A549 (cell line): ENCODE results near the gene ILK. TPM values are rescaled to one million over a fixed set of nuclear protein-coding genes. Genes with fewer than 3 reads are reported as not detected.

Experiments
- ATOH8 ChIP-seq: fragments of 250-450 bp; sonication (Bioruptor Pico); IDR thresholded peaks from 2 replicates; pipeline ENCODE4 v1.5.0; 2020; ENCODE audit warnings: low read depth, mild to moderate bottlenecking, moderate library complexity
- CBX8 ChIP-seq: fragments of 200-600 bp; sonication (generic); IDR thresholded peaks from 2 replicates; pipeline ENCODE4 v1.6.1; 2016
- CEBPB ChIP-seq, 2 experiments: fragments of >200 bp in 1 of 2; sonication (Bioruptor Twin) in 1 of 2; formaldehyde crosslinking in 1 of 2; IDR thresholded peaks; 2 replicates each; pipeline ENCODE4 v1.6.1; 2012 to 2016
- CHD4 ChIP-seq: fragments of 200-600 bp; sonication (generic); IDR thresholded peaks from 2 replicates; pipeline ENCODE4 v1.6.1; 2016; ENCODE audit warnings: antibody characterized with exemption, mild to moderate bottlenecking, borderline replicate concordance
- CTCF ChIP-seq: fragments of >200 bp; sonication (Bioruptor Twin); formaldehyde crosslinking; IDR thresholded peaks from 3 replicates; pipeline ENCODE4 v1.5.1; 2016
- EHF ChIP-seq: fragments of 250-450 bp; sonication (Bioruptor Pico); IDR thresholded peaks from 2 replicates; pipeline ENCODE4 v1.5.0; 2020; ENCODE audit warnings: mild to moderate bottlenecking
- EP300 ChIP-seq, 2 experiments: fragments of >200 bp; sonication (Bioruptor Twin); formaldehyde crosslinking; IDR thresholded peaks; 2 replicates in 1 of 2; 3 replicates in 1 of 2; pipeline ENCODE4 v1.6.1; 2016 to 2017
- ESRRA ChIP-seq: fragments of 150-350 bp; IDR thresholded peaks from 2 replicates; pipeline ENCODE4 v1.6.1; 2014; ENCODE audit warnings: mild to moderate bottlenecking, low read length, borderline replicate concordance
- FOSL2 ChIP-seq, 2 experiments: fragments of 450-650 bp in 1 of 2; fragments of >200 bp in 1 of 2; sonication (Bioruptor Twin) in 1 of 2; formaldehyde crosslinking; IDR thresholded peaks; 2 replicates each; pipeline versions ENCODE4 v1.5.0 to v1.6.1; 2016 to 2020; ENCODE audit warnings: mild to moderate bottlenecking in 1 of 2, moderate library complexity in 1 of 2
- GATA3 ChIP-seq: IDR thresholded peaks from 2 replicates; pipeline ENCODE4 v1.6.1; 2012; ENCODE audit warnings: borderline replicate concordance
- HDAC2 ChIP-seq: fragments of 200-600 bp; sonication (generic); IDR thresholded peaks from 2 replicates; pipeline ENCODE4 v1.6.1; 2016
- HEYL ChIP-seq: fragments of 250-450 bp; sonication (Bioruptor Pico); IDR thresholded peaks from 2 replicates; pipeline ENCODE4 v1.8.0; 2021; ENCODE audit warnings: mild to moderate bottlenecking, moderate library complexity
- HOXA7 ChIP-seq: fragments of 250-450 bp; sonication (Bioruptor Pico); IDR thresholded peaks from 2 replicates; pipeline ENCODE4 v1.5.0; 2020; ENCODE audit warnings: mild to moderate bottlenecking, moderate library complexity
- HOXB5 ChIP-seq: fragments of 250-450 bp; sonication (Bioruptor Pico); IDR thresholded peaks from 2 replicates; pipeline ENCODE4 v1.5.0; 2020; ENCODE audit warnings: mild to moderate bottlenecking, moderate library complexity
- JUN ChIP-seq, 2 experiments: fragments of >200 bp; sonication (Bioruptor Twin); formaldehyde crosslinking; IDR thresholded peaks; 2 replicates in 1 of 2; 3 replicates in 1 of 2; pipeline ENCODE4 v1.6.1; 2016 to 2017
- JUNB ChIP-seq: fragments of >200 bp; sonication (Bioruptor Twin); formaldehyde crosslinking; IDR thresholded peaks from 2 replicates; pipeline ENCODE4 v1.6.1; 2016
- MYC ChIP-seq: IDR thresholded peaks from 2 replicates; pipeline ENCODE4 v1.6.1; 2012; ENCODE audit warnings: mild to moderate bottlenecking, inconsistent platforms, low read length, improper control_type of control experiment, borderline replicate concordance
- NFE2L2 ChIP-seq: fragments of 150-350 bp; conservative IDR thresholded peaks from 2 replicates; pipeline ENCODE4 v1.6.1; 2014; ENCODE audit warnings: low read length
- PHF8 ChIP-seq: fragments of 200-600 bp; sonication (generic); IDR thresholded peaks from 2 replicates; pipeline ENCODE4 v1.6.1; 2016; ENCODE audit warnings: low read depth, mild to moderate bottlenecking, antibody characterized with exemption, moderate library complexity, borderline replicate concordance
- POLR2AphosphoS2 ChIP-seq: conservative IDR thresholded peaks from 2 replicates; pipeline ENCODE4 v1.6.1; 2012; ENCODE audit warnings: low read length, improper control_type of control experiment, inconsistent platforms
- RAD21 ChIP-seq, 2 experiments: fragments of >200 bp in 1 of 2; sonication (Bioruptor Twin) in 1 of 2; formaldehyde crosslinking in 1 of 2; IDR thresholded peaks in 1 of 2; conservative IDR thresholded peaks in 1 of 2; 2 replicates in 1 of 2; 3 replicates in 1 of 2; pipeline ENCODE4 v1.6.1; 2012 to 2018; ENCODE audit warnings: inconsistent platforms in 1 of 2
- RARB ChIP-seq: fragments of 250-450 bp; sonication (Bioruptor Pico); IDR thresholded peaks from 2 replicates; pipeline ENCODE4 v1.8.0; 2021; ENCODE audit warnings: mild to moderate bottlenecking, moderate library complexity
- RCOR1 ChIP-seq: fragments of 150-350 bp; IDR thresholded peaks from 2 replicates; pipeline ENCODE4 v1.6.1; 2014; ENCODE audit warnings: antibody characterized with exemption, low read length, low read depth
- RFX5 ChIP-seq: fragments of 450-650 bp; IDR thresholded peaks from 2 replicates; pipeline ENCODE4 v1.7.1; 2014; ENCODE audit warnings: antibody characterized with exemption, mild to moderate bottlenecking, moderate library complexity
- RNF2 ChIP-seq: fragments of 200-600 bp; sonication (generic); IDR thresholded peaks from 2 replicates; pipeline ENCODE4 v1.6.1; 2016; ENCODE audit warnings: low read depth, mild to moderate bottlenecking, antibody characterized with exemption, moderate library complexity, borderline replicate concordance
- TFCP2L1 ChIP-seq: fragments of 250-450 bp; sonication (Bioruptor Pico); IDR thresholded peaks from 2 replicates; pipeline ENCODE4 v1.5.0; 2021; ENCODE audit warnings: mild to moderate bottlenecking
- TP53 ChIP-seq: fragments of 250-450 bp; sonication (Bioruptor Pico); IDR thresholded peaks from 2 replicates; pipeline ENCODE4 v1.5.0; 2021; ENCODE audit warnings: mild to moderate bottlenecking, moderate library complexity
- USF2 ChIP-seq: fragments of 450-650 bp; IDR thresholded peaks from 2 replicates; pipeline ENCODE4 v1.6.1; 2014; ENCODE audit warnings: antibody characterized with exemption
- ZC3H11A ChIP-seq: fragments of 450-650 bp; IDR thresholded peaks from 2 replicates; pipeline ENCODE4 v1.6.1; 2014; ENCODE audit warnings: antibody characterized with exemption, mild to moderate bottlenecking
- ZFP36 ChIP-seq: fragments of 450-650 bp; IDR thresholded peaks from 2 replicates; pipeline ENCODE4 v1.6.1; 2014; ENCODE audit warnings: borderline replicate concordance; ENCODE audit not compliant: partially characterized antibody
- ZSCAN20 ChIP-seq: fragments of 250-450 bp; sonication (Bioruptor Pico); IDR thresholded peaks from 2 replicates; pipeline ENCODE4 v1.8.0; 2022; ENCODE audit warnings: mild to moderate bottlenecking, moderate library complexity
- polyA plus RNA-seq, 4 experiments: library from polyadenylated mRNA; depleted of rRNA in 3 of 4; stranded (reverse); fragments of >200 nt; fragmentation: RNase III in 1 of 4; extraction: RNeasy Plus Mini Kit Qiagen cat#74134 plus additional on column Dnase treatment in 1 of 4; gene quantifications; 2 replicates in 3 of 4; 3 replicates in 1 of 4; pipeline ENCODE4 v1.2.3, GENCODE V29; 2011 to 2017
- TF ChIP-seq, protein P1 (sequence below): IDR thresholded peaks from 2 replicates; pipeline ENCODE4 v1.6.1; 2012
- TF ChIP-seq, protein P2 (sequence below): fragments of >200 bp; sonication (Bioruptor Twin); formaldehyde crosslinking; IDR thresholded peaks from 3 replicates; pipeline ENCODE4 v1.6.1; 2016
- TF ChIP-seq, protein P3 (sequence below): IDR thresholded peaks from 2 replicates; pipeline ENCODE4 v1.6.1; 2012
- TF ChIP-seq, protein P4 (sequence below): fragments of 150-350 bp; IDR thresholded peaks from 2 replicates; pipeline ENCODE4 v1.6.1; 2014; ENCODE audit warnings: low read depth, mild to moderate bottlenecking, low read length

The ILK gene
- polyA plus RNA-seq, 2 of the 4 experiments (the other 2 are of a cell fraction): 108 to 109 TPM

GRCh38 chr11:6612213-6613041 is 8.9 kb downstream of the ILK start, which contains the start of gene TAF10 (continued):
- TF ChIP-seq TP53 (CRISPR knock-in tag): no peak; the same call in 1 of the 2 replicates
- TF ChIP-seq RFX5: peak; percentile 78; the same call in 1 of the 2 replicates
- TF ChIP-seq JUNB: no peak
- TF ChIP-seq, protein P1, sequence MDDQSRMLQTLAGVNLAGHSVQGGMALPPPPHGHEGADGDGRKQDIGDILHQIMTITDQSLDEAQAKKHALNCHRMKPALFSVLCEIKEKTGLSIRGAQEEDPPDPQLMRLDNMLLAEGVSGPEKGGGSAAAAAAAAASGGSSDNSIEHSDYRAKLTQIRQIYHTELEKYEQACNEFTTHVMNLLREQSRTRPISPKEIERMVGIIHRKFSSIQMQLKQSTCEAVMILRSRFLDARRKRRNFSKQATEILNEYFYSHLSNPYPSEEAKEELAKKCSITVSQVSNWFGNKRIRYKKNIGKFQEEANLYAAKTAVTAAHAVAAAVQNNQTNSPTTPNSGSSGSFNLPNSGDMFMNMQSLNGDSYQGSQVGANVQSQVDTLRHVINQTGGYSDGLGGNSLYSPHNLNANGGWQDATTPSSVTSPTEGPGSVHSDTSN: peak; percentile 69; the same call in 1 of the 2 replicates
- no peak; the same call in 1 of the 2 replicates for TF ChIP-seq ZC3H11A
- TF ChIP-seq, protein P2, sequence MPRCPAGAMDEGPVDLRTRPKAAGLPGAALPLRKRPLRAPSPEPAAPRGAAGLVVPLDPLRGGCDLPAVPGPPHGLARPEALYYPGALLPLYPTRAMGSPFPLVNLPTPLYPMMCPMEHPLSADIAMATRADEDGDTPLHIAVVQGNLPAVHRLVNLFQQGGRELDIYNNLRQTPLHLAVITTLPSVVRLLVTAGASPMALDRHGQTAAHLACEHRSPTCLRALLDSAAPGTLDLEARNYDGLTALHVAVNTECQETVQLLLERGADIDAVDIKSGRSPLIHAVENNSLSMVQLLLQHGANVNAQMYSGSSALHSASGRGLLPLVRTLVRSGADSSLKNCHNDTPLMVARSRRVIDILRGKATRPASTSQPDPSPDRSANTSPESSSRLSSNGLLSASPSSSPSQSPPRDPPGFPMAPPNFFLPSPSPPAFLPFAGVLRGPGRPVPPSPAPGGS: peak; percentile 93
- peak; percentile 18; the same call in 1 of the 2 replicates for TF ChIP-seq HOXB5 (CRISPR knock-in tag)
- TF ChIP-seq HEYL (CRISPR knock-in tag): no peak
- no peak for TF ChIP-seq CHD4
- no peak for TF ChIP-seq EP300 (IDR thresholded peaks at IDR 0.05)
- TF ChIP-seq POLR2AphosphoS2: no peak; the same call in 1 of the 2 replicates
- TF ChIP-seq CBX8: no peak
- TF ChIP-seq USF2: no peak
- TF ChIP-seq, protein P3, sequence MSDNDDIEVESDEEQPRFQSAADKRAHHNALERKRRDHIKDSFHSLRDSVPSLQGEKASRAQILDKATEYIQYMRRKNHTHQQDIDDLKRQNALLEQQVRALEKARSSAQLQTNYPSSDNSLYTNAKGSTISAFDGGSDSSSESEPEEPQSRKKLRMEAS: peak; percentile 87
- TF ChIP-seq RAD21 (conservative IDR thresholded peaks at IDR 0.05 in 1 of 2, IDR thresholded peaks at IDR 0.05 in 1 of 2): no peak; a peak in 1 of 5 replicates
- TF ChIP-seq ATOH8 (CRISPR knock-in tag): 0 out of 2 replicates have a peak, but pooled peaks have one; percentile 21
- no peak for TF ChIP-seq TFCP2L1 (CRISPR knock-in tag)
- TF ChIP-seq FOSL2 (IDR thresholded peaks at IDR 0.05): no peak
- peak; percentile 68; the same call in 1 of the 2 replicates for TF ChIP-seq FOSL2 (CRISPR knock-in tag; IDR thresholded peaks at IDR 0.05)
- TF ChIP-seq CTCF: peak; percentile 41
- no peak for TF ChIP-seq HDAC2
- 0 out of 2 replicates have a peak, but pooled peaks have one; percentile 52 for TF ChIP-seq RNF2
- TF ChIP-seq ZFP36: no peak
- 0 out of 2 replicates have a peak, but pooled peaks have one; percentile 26 for TF ChIP-seq PHF8
- TF ChIP-seq ZSCAN20 (CRISPR knock-in tag): no peak
- no peak for TF ChIP-seq NFE2L2
- peak; percentile 59; the same call in 1 of the 2 replicates for TF ChIP-seq EHF
- TF ChIP-seq CEBPB (IDR thresholded peaks at IDR 0.05): no peak
- no peak for TF ChIP-seq RARB (CRISPR knock-in tag)
- no peak; the same call in 1 of the 2 replicates for TF ChIP-seq MYC
- 0 out of 2 replicates have a peak, but pooled peaks have one; percentile 55 for TF ChIP-seq HOXA7
- no peak for TF ChIP-seq RCOR1
- peak; percentile 54 to 87; a peak in 4 of 5 replicates for TF ChIP-seq JUN (IDR thresholded peaks at IDR 0.05)
- TF ChIP-seq, protein P4, sequence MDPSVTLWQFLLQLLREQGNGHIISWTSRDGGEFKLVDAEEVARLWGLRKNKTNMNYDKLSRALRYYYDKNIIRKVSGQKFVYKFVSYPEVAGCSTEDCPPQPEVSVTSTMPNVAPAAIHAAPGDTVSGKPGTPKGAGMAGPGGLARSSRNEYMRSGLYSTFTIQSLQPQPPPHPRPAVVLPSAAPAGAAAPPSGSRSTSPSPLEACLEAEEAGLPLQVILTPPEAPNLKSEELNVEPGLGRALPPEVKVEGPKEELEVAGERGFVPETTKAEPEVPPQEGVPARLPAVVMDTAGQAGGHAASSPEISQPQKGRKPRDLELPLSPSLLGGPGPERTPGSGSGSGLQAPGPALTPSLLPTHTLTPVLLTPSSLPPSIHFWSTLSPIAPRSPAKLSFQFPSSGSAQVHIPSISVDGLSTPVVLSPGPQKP: no peak
- no peak; the same call in 1 of the 2 replicates for TF ChIP-seq GATA3
- no peak for TF ChIP-seq ESRRA
